ENCODE results near the gene L3MBTL3.

The L3MBTL3 gene

GRCh38 chr6:130182466-130182865, 164.1 kb downstream of the L3MBTL3 start:
- no peak for DNase-seq (ENCODE audit: low read depth in 2 of 2)

DNA sequence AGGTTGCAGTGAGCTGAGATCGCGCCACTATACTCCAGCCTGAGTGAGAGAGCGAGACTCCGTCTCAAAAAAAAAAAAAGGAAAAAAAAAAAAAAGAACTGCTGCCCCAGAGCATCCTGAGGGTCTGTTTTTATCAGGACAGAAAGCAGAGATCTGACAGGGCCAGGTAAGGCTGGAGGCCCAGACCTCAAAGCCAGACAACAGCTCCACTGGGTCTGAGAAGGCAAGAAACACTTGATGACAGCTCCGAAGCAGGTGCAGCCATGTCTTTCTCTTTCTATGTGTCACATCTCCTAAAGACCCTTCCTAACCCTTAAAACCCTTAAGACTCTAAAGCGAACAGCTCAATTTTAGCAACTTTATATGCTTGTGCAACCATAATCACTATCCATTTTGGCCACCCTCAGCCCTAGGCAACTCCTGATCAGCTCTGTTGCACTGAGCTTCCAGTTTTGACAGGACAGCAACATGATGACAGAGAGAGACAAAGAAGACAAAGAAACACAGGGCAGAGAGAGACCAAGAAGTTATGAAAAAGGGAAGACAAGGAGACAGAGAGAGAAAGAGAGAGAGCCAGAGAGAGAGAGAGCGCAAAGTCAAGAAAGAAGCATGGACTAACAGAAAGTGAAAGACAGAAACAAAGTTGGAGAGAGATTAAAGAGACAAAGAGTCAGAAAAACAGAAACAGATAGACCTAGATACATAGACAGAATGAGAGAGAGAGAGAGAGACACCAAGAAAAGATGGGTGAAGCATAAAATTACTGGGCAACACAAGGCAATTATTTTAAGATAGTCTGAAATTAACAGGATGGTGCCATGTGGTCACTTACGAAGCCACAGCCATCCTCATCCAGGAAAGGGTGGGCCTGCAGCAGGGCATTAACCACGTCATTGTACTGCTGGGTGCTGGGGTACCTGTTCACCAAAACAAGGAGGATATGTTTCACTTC, 165.2 kb downstream of the L3MBTL3 start:
- DNase-seq (ENCODE audit: low read depth in 2 of 2) = no peak

DNA sequence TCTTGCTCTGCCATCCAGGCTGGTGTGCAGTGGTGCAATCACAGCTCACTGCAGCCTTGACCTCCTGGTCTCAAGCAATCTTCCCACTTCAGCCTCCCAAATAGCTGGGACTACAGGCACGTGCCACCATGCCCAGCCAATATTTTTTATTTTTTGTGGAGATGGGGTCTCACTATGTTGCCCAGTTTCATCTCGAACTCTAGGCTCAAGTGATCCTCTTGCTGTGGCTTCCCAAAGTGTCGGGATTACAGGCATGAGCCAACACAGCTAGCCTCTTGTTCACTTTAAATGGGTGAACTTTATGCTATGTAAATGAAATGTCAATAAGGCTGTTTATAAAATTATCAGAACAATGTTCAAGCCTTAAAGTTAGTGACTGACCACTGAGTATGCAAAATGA, 167.3 kb downstream of the L3MBTL3 start:
- DNase-seq (ENCODE audit: low read depth in 2 of 2) = no peak

GRCh38 chr6:130187335-130188206, 169.2 kb downstream of the L3MBTL3 start:
- DNase-seq (ENCODE audit: low read depth in 2 of 2) = no peak

DNA sequence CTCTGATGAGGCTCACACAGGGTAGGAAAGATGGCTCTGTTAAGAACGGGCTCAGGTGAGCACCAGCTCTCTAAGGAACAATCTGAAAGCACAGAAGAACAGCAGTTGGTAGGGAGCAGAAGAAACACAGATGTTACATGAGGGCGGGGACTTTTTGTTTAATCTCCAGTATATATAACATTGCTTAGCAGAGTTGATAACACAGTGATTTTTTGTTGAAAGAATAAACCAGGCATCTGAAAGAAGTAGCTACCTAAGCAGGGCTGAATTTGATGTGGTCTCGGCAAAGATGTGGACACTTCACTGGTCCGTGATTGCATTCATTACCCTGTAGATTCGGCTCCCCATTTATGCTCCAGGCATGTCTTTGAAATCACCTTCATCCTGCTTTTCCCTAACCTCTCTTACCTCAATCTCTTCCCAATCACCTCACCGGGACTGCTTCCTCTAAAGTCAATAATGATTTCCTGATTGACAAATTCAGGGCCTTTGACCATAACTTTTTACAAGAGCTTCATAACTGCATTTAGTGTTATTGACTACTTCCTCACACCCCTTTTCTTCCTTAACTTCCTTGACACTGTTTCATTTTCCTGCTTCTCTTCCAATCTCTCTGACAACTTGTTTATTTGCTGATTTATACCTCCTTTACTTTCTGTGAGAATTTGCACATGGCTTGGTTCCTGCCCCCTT, 170.0 kb downstream of the L3MBTL3 start:
- DNase-seq (ENCODE audit: low read depth in 2 of 2) = no peak

DNA sequence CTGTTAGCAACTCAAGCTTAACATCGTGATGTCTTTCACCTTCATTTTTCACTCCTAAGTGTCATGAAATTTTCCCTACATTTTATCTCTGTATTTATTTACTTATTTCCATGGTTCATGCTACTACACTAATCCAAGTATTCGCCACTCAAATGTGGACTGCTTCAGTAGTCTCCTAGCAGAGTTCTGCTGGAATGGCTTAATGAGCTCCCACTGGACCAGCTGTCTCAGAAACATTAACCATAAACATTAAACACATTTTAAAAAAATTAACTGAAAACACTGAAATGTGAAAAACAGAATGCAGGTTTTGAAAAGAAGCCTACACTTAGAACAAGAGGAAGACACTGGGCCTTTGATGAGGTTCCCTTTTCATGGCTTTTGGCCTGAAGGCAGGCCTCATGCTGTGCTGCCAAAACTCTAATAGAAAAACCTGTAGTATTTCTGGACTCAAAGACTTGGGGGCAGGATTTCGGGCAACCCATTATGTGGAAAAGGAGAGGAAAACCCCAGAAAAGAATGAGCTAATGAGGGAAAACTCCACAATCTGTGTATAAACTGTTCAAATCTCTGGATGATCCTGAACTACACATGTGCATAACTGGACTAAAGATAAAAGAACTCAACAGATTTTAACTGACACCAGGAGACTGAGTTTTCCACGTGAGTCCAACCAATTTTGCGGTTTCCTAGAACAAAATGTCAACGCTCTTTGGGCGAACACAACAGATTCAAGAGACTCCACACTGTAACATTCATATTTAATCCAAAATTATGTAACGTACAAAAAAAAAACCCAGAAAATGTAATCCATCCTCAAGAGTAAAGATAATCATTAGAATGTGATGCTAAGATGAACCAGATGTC, 171.4 kb downstream of the L3MBTL3 start:
- DNase-seq (ENCODE audit: low read depth in 2 of 2) = peak in 1 of 2 experiments; percentile 9
